Right lobe of liver (tissue), 6 donors: ENCODE measurements around the gene EMCN. TPM values are rescaled to one million over a fixed set of nuclear protein-coding genes. Genes with fewer than 3 reads are reported as not detected.

Experiments
- ATAC-seq, 4 donors: fragments of 200-7000 bp; cut with Tn5 transposase; one replicate each; pipeline ENCODE4 v1.9.1; 2020; ENCODE audit warnings: mild to moderate bottlenecking in 4 of 4, moderate library complexity in 4 of 4
- DNase-seq, 3 donors: peaks; one replicate each; pipeline ENCODE4 v3.0.0-alpha.2; 2020
- H3K27ac ChIP-seq, 3 donors: fragments of 200-600 bp; one replicate each; pipeline ENCODE4 v1.8.0; 2022
- H3K27me3 ChIP-seq, 2 donors: fragments of 200-600 bp; one replicate each; pipeline ENCODE4 v1.8.0; 2022
- H3K36me3 ChIP-seq, 4 donors: fragments of 200-600 bp; sonication (generic) in 1 of 4; one replicate each; pipeline versions ENCODE4 v1.5.1 to v1.8.0; 2017 to 2022; ENCODE audit warnings: control low read depth in 1 of 4
- H3K4me1 ChIP-seq, 4 donors: fragments of 200-600 bp; sonication (generic) in 1 of 4; one replicate each; pipeline versions ENCODE4 v1.5.1 to v1.8.0; 2017 to 2022; ENCODE audit warnings: control low read depth in 1 of 4
- H3K4me3 ChIP-seq, 3 donors: fragments of 200-600 bp; one replicate each; pipeline ENCODE4 v1.8.0; 2022
- H3K9me3 ChIP-seq, 4 donors: fragments of 200-600 bp; sonication (generic) in 1 of 4; one replicate each; pipeline versions ENCODE4 v1.5.1 to v1.8.0; 2017 to 2022; ENCODE audit warnings: control low read depth in 1 of 4
- CTCF ChIP-seq, 4 donors: fragments of 200-600 bp in 3 of 4; fragments of 450-650 bp in 1 of 4; IDR thresholded peaks; one replicate each; pipeline versions ENCODE4 v1.5.1 to v1.8.0; 2016 to 2022; ENCODE audit warnings: antibody characterized with exemption in 4 of 4, mild to moderate bottlenecking in 2 of 4
- POLR2A ChIP-seq: fragments of 450-650 bp; IDR thresholded peaks from one replicate; pipeline ENCODE4 v1.6.1; 2017; ENCODE audit warnings: antibody characterized with exemption, mild to moderate bottlenecking
- WGBS: methylation state at CpG from one replicate; pipeline ENCODE4 v1.1.6; 2018; ENCODE audit warnings: low coverage, low lambda C conversion rate; ENCODE audit not compliant: insufficient coverage; ENCODE audit errors: missing lambda C conversion rate; 5-methylcytosine and 5-hydroxymethylcytosine counted together
- intact Hi-C, 2 donors: fragments of 100-400 bp; cut with DNase I; formaldehyde crosslinking; loops; one replicate each; pipeline versions ENCODE4 v1.11.2 to v1.14.1; 2022
- total RNA-seq, 6 experiments: library from RNA; depleted of rRNA in 2 of 6; stranded (reverse); fragments of >200 nt in 2 of 6; fragmentation: NEBNext Ultra II Directional in 3 of 6; extraction: Animal tissue kit (Norgen Biotek cat#: 25700) in 3 of 6; gene quantifications; one replicate each; pipeline versions ENCODE4 v1.1.0 to v1.2.4, GENCODE V29; 2016 to 2023
- donor health status: DM: no; HTN: yes; CAD: no.
- donor health status: DM: no; HTN: no; CAD: no.
- donor health status: DM: no; HTN: no; CAD: no.
- donor health status: DM: no; HTN: yes; CAD: no.
- donor health status: DM: no; HTN: yes; CAD: no.

The EMCN gene
- total RNA-seq, 6 experiments from 2014 or later = 1.9 to 6.8 (median 3.5) TPM

- TF ChIP-seq CTCF (IDR thresholded peaks at IDR 0.05) = no peak
- TF ChIP-seq POLR2A = no peak
- H3K9me3 ChIP-seq = no peaks in the 10 kb centered on the region
- H3K4me1 ChIP-seq = no peaks in the 10 kb centered on the region
- intact Hi-C loops = no loop called here
- H3K27me3 ChIP-seq = no peaks in the 10 kb centered on the region
- no peaks in the 10 kb centered on the region for H3K36me3 ChIP-seq
- ATAC-seq (no peak), DNase-seq (no peak)
- H3K27ac ChIP-seq = no peak overlapping the region
- 86% methylated on average over 1 of the region's 1 CpG for WGBS
- no peak overlapping the region for H3K4me3 ChIP-seq
These were observed 48.3 kb downstream of the EMCN start for GRCh38 chr4:100469555-100469954.

- intact Hi-C loops = no loop called here
- Histone ChIP-seq H3K4me3 (no peak overlapping the region), H3K9me3 (no peaks in the 10 kb centered on the region), H3K27ac (no peak overlapping the region), H3K4me1 (no peaks in the 10 kb centered on the region), H3K36me3 (no peaks in the 10 kb centered on the region), H3K27me3 (no peaks in the 10 kb centered on the region)
- TF ChIP-seq CTCF (IDR thresholded peaks at IDR 0.05) (no peak), POLR2A (no peak)
- ATAC-seq (no peak), DNase-seq (no peak)
- 35% methylated on average over 1 of the region's 1 CpG for WGBS
These were observed 51.3 kb downstream of the EMCN start for GRCh38 chr4:100466501-100466900.

GRCh38 chr4:100461807-100462605, 55.8 kb downstream of the EMCN start:
- TF ChIP-seq POLR2A (no peak), CTCF (IDR thresholded peaks at IDR 0.05) (no peak)
- H3K4me1 ChIP-seq = no peaks in the 10 kb centered on the region

GRCh38 chr4:100450449-100450848, 67.4 kb downstream of the EMCN start:
- intact Hi-C loops = no loop called here
- 54% methylated on average over 2 of the region's 2 CpGs for WGBS

More at GRCh38 chr4:100461807-100462605, 55.8 kb downstream of the EMCN start:
- no peaks in the 10 kb centered on the region for H3K9me3 ChIP-seq
- H3K4me3 ChIP-seq = no peak overlapping the region
- no peak overlapping the region for H3K27ac ChIP-seq
- intact Hi-C loops = no loop called here
- no peaks in the 10 kb centered on the region for H3K36me3 ChIP-seq
- no peaks in the 10 kb centered on the region for H3K27me3 ChIP-seq
- no peak for ATAC-seq
- WGBS = 61% methylated on average over 5 of the region's 5 CpGs
- no peak for DNase-seq

More at GRCh38 chr4:100450449-100450848, 67.4 kb downstream of the EMCN start:
- H3K36me3 ChIP-seq = no peaks in the 10 kb centered on the region
- H3K27ac ChIP-seq = no peak overlapping the region
- H3K4me1 ChIP-seq = no peaks in the 10 kb centered on the region
- no peak for TF ChIP-seq POLR2A
- no peak for TF ChIP-seq CTCF (IDR thresholded peaks at IDR 0.05)
- no peak for DNase-seq
- H3K27me3 ChIP-seq = no peaks in the 10 kb centered on the region
- H3K4me3 ChIP-seq = no peak overlapping the region
- no peaks in the 10 kb centered on the region for H3K9me3 ChIP-seq
- ATAC-seq = no peak
